Measurements from ENCODE around the gene SLC2A4RG. TPM values are rescaled to one million over a fixed set of nuclear protein-coding genes. Genes with fewer than 3 reads are reported as not detected.
"Not testable (repeated sequence)": the region's sequence is repeated elsewhere in the genome, so short reads cannot be mapped to it uniquely, and the experiment has no call there.

The SLC2A4RG gene
- total RNA-seq, 1 donor from 2014 or later = 80.7 TPM

- H3K4me3 Mint-ChIP-seq (ENCODE audit: unreplicated experiment) = no peak overlapping the region
- peaks cover 7% of the 10 kb centered on the region for H3K36me3 Mint-ChIP-seq (ENCODE audit: unreplicated experiment)
Measured at GRCh38 chr20:63774306-63774705, 34.7 kb downstream of the SLC2A4RG start.

GRCh38 chr20:63775096-63775978, 35.8 kb downstream of the SLC2A4RG start:
- Mint-ChIP-seq H3K9me3 (ENCODE audit: unreplicated experiment) (no peaks in the 10 kb centered on the region), H3K27ac (ENCODE audit: unreplicated experiment) (no peak overlapping the region), H3K4me3 (ENCODE audit: unreplicated experiment) (peak overlapping the region; percentile 45), H3K4me1 (ENCODE audit: unreplicated experiment) (peaks cover 25% of the 10 kb centered on the region), H3K27me3 (ENCODE audit: unreplicated experiment) (no peaks in the 10 kb centered on the region), H3K36me3 (ENCODE audit: unreplicated experiment) (peaks cover 7% of the 10 kb centered on the region)
- TF ChIP-seq CTCF (IDR thresholded peaks at IDR 0.05) = peak; percentile 90
- no peak for DNase-seq (ENCODE audit: extremely low spot score, unreplicated experiment)

More at GRCh38 chr20:63774306-63774705, 34.7 kb downstream of the SLC2A4RG start:
- Mint-ChIP-seq H3K4me1 (ENCODE audit: unreplicated experiment) (peaks cover 25% of the 10 kb centered on the region), H3K9me3 (ENCODE audit: unreplicated experiment) (no peaks in the 10 kb centered on the region), H3K27ac (ENCODE audit: unreplicated experiment) (peak overlapping the region; percentile 12), H3K27me3 (ENCODE audit: unreplicated experiment) (no peaks in the 10 kb centered on the region)
- no peak for DNase-seq (ENCODE audit: extremely low spot score, unreplicated experiment)
- no peak for TF ChIP-seq CTCF (IDR thresholded peaks at IDR 0.05)

- H3K4me3 Mint-ChIP-seq (ENCODE audit: unreplicated experiment); H3K36me3 Mint-ChIP-seq (ENCODE audit: unreplicated experiment); H3K27ac Mint-ChIP-seq (ENCODE audit: unreplicated experiment); DNase-seq (ENCODE audit: extremely low spot score, unreplicated experiment); H3K9me3 Mint-ChIP-seq (ENCODE audit: unreplicated experiment); H3K27me3 Mint-ChIP-seq (ENCODE audit: unreplicated experiment): not testable (repeated sequence)
- H3K4me1 Mint-ChIP-seq (ENCODE audit: unreplicated experiment) = peaks cover 25% of the 10 kb centered on the region
Measured at GRCh38 chr20:63776875-63777274, 37.3 kb downstream of the SLC2A4RG start.

- peaks cover 24% of the 10 kb centered on the region for H3K4me1 Mint-ChIP-seq (ENCODE audit: unreplicated experiment)
- TF ChIP-seq CTCF (IDR thresholded peaks at IDR 0.05) = no peak
- peaks cover 7% of the 10 kb centered on the region for H3K36me3 Mint-ChIP-seq (ENCODE audit: unreplicated experiment)
- H3K27ac Mint-ChIP-seq (ENCODE audit: unreplicated experiment) = no peak overlapping the region
- no peaks in the 10 kb centered on the region for H3K27me3 Mint-ChIP-seq (ENCODE audit: unreplicated experiment)
- DNase-seq (ENCODE audit: extremely low spot score, unreplicated experiment) = no peak
- H3K4me3 Mint-ChIP-seq (ENCODE audit: unreplicated experiment) = no peak overlapping the region
- H3K9me3 Mint-ChIP-seq (ENCODE audit: unreplicated experiment) = no peaks in the 10 kb centered on the region
Measured at GRCh38 chr20:63777614-63778013, 38.0 kb downstream of the SLC2A4RG start.

GRCh38 chr20:63778034-63778752, 38.6 kb downstream of the SLC2A4RG start:
- no peaks in the 10 kb centered on the region for H3K27me3 Mint-ChIP-seq (ENCODE audit: unreplicated experiment)
- no peak overlapping the region for H3K4me3 Mint-ChIP-seq (ENCODE audit: unreplicated experiment)
- no peak for TF ChIP-seq CTCF (IDR thresholded peaks at IDR 0.05)
- peaks cover 18% of the 10 kb centered on the region for H3K4me1 Mint-ChIP-seq (ENCODE audit: unreplicated experiment)
- no peak for DNase-seq (ENCODE audit: extremely low spot score, unreplicated experiment)
- peaks cover 7% of the 10 kb centered on the region for H3K36me3 Mint-ChIP-seq (ENCODE audit: unreplicated experiment)
- no peak overlapping the region for H3K27ac Mint-ChIP-seq (ENCODE audit: unreplicated experiment)
- H3K9me3 Mint-ChIP-seq (ENCODE audit: unreplicated experiment) = no peaks in the 10 kb centered on the region
